H1 (cell line): ENCODE measurements around the gene MICA. TPM values are rescaled to one million over a fixed set of nuclear protein-coding genes. Genes with fewer than 3 reads are reported as not detected.

Experiments used
- CTCF ChIA-PET: fragments of 300-600 bp; sonication (Branson Sonifier 250); formaldehyde crosslinking; loops from one replicate; lab custom pipeline; 2021; ENCODE audit not compliant: partially characterized antibody; lab: Charles Lee
- POLR2A ChIA-PET: fragments of 300-600 bp; sonication (Branson Sonifier 250); formaldehyde crosslinking; loops from one replicate; lab custom pipeline; 2021; ENCODE audit warnings: inconsistent platforms; ENCODE audit not compliant: partially characterized antibody; lab: Charles Lee
- DNase-seq, 2 experiments: peaks; one replicate each; pipeline versions ENCODE4 v3.0.0 to v3.0.0-alpha.2; 2010 to 2022; ENCODE audit warnings: low spot score in 2 of 2, low read depth in 1 of 2, mixed read lengths in 1 of 2
- FAIRE-seq: peaks from 2 replicates; lab custom pipeline; 2011; peaks lifted over from hg19 to GRCh38; lab: Jason Lieb, UNC
- H2AFZ ChIP-seq: 2 replicates; pipeline ENCODE4 v1.8.1; 2012; ENCODE audit warnings: low read length, inconsistent platforms
- H2AK5ac ChIP-seq: 2 replicates; pipeline ENCODE4 v1.6.1; 2013; ENCODE audit warnings: low read depth, low read length
- H2BK120ac ChIP-seq: replicated peaks from 2 replicates; pipeline ENCODE3; 2013; ENCODE audit warnings: low read depth, low read length, inconsistent platforms
- H2BK12ac ChIP-seq: 2 replicates; pipeline ENCODE4 v1.6.1; 2013; ENCODE audit warnings: low read depth, low read length
- H2BK15ac ChIP-seq: 2 replicates; pipeline ENCODE4 v1.6.1; 2013; ENCODE audit warnings: low read length
- H2BK20ac ChIP-seq: 2 replicates; pipeline ENCODE4 v1.6.1; 2013; ENCODE audit warnings: low read length
- H2BK5ac ChIP-seq: 2 replicates; pipeline ENCODE4 v1.6.1; 2013; ENCODE audit warnings: low read depth, low read length
- H3K14ac ChIP-seq: 2 replicates; pipeline ENCODE4 v1.6.1; 2013; ENCODE audit warnings: inconsistent platforms; ENCODE audit not compliant: insufficient read length
- H3K18ac ChIP-seq: 2 replicates; pipeline ENCODE4 v1.6.1; 2013; ENCODE audit warnings: low read length; ENCODE audit errors: extremely low read depth
- H3K23ac ChIP-seq: 2 replicates; pipeline ENCODE4 v1.6.1; 2013; ENCODE audit warnings: inconsistent platforms; ENCODE audit not compliant: insufficient read length
- H3K23me2 ChIP-seq: 2 replicates; pipeline ENCODE4 v1.6.1; 2013; ENCODE audit warnings: low read depth, low read length
- H3K27ac ChIP-seq: 2 replicates; pipeline ENCODE4 v1.6.1; 2011; ENCODE audit warnings: low read depth, low read length, inconsistent platforms
- H3K27me3 ChIP-seq, 4 experiments: replicated peaks in 1 of 4; 1 replicate in 1 of 4; 2 replicates in 3 of 4; pipeline versions ENCODE4 v1.6.1 to v1.8.1; 2011 to 2013; ENCODE audit warnings: low read length in 3 of 4, mild to moderate bottlenecking in 3 of 4, inconsistent platforms in 2 of 4, mixed read lengths in 2 of 4, moderate library complexity in 1 of 4; ENCODE audit not compliant: control insufficient read depth in 3 of 4, insufficient read depth in 3 of 4; ENCODE audit errors: extremely low read depth in 1 of 4
- H3K36me3 ChIP-seq, 4 experiments: 2 replicates each; pipeline versions ENCODE4 v1.6.1 to v1.8.1; 2011 to 2013; ENCODE audit warnings: mild to moderate bottlenecking in 4 of 4, low read length in 3 of 4, moderate library complexity in 2 of 4, control low read depth in 1 of 4, inconsistent platforms in 1 of 4; ENCODE audit not compliant: insufficient read depth in 4 of 4, control insufficient read depth in 2 of 4
- H3K4ac ChIP-seq: replicated peaks from 2 replicates; pipeline ENCODE3; 2013; ENCODE audit warnings: low read length, low read depth, mixed read lengths, inconsistent platforms; ENCODE audit not compliant: insufficient read length
- H3K4me1 ChIP-seq, 4 experiments: replicated peaks in 1 of 4; 1 replicate in 1 of 4; 2 replicates in 3 of 4; pipeline versions ENCODE4 v1.6.1 to v1.8.1; 2011 to 2013; ENCODE audit warnings: low read length in 3 of 4, inconsistent platforms in 2 of 4, mixed read lengths in 1 of 4; ENCODE audit not compliant: insufficient read depth in 4 of 4, control insufficient read depth in 3 of 4
- H3K4me2 ChIP-seq, 2 experiments: 2 replicates each; pipeline versions ENCODE4 v1.6.1 to v1.8.1; 2011 to 2013; ENCODE audit warnings: low read depth in 2 of 2, low read length in 2 of 2, control low read depth in 1 of 2, inconsistent platforms in 1 of 2, mild to moderate bottlenecking in 1 of 2; ENCODE audit not compliant: insufficient read depth in 1 of 2
- H3K4me3 ChIP-seq, 4 experiments: fragments of 200-600, 300-600 bp in 1 of 4; sonication (generic), shearing (Covaris generic), sonication (Bioruptor Twin) in 1 of 4; 2 replicates each; pipeline versions ENCODE4 v1.5.1 to v1.8.1; 2011 to 2016; ENCODE audit warnings: low read length in 4 of 4, low read depth in 3 of 4, control low read depth in 2 of 4, inconsistent platforms in 2 of 4, mild to moderate bottlenecking in 2 of 4, mixed read lengths in 1 of 4, moderate library complexity in 1 of 4; ENCODE audit not compliant: insufficient read depth in 2 of 4; ENCODE audit errors: extremely low read depth in 1 of 4
- H3K56ac ChIP-seq: replicated peaks from 2 replicates; pipeline ENCODE3; 2013; ENCODE audit warnings: low read depth, mild to moderate bottlenecking, mixed read lengths, low read length, inconsistent platforms; ENCODE audit not compliant: insufficient read length
- H3K79me1 ChIP-seq: 2 replicates; pipeline ENCODE4 v1.6.1; 2013; ENCODE audit warnings: low read depth, low read length, control low read depth
- H3K79me2 ChIP-seq, 2 experiments: 2 replicates each; pipeline versions ENCODE4 v1.6.1 to v1.8.1; 2012 to 2013; ENCODE audit warnings: low read length in 2 of 2, mild to moderate bottlenecking in 2 of 2, inconsistent platforms in 1 of 2; ENCODE audit not compliant: insufficient read depth in 2 of 2, control insufficient read depth in 1 of 2
- H3K9ac ChIP-seq, 4 experiments: replicated peaks in 1 of 4; 1 replicate in 1 of 4; 2 replicates in 3 of 4; pipeline versions ENCODE4 v1.6.1 to v1.8.1; 2011 to 2013; ENCODE audit warnings: low read depth in 3 of 4, low read length in 3 of 4, control low read depth in 2 of 4, mild to moderate bottlenecking in 2 of 4, moderate library complexity in 2 of 4, inconsistent platforms in 1 of 4; ENCODE audit errors: extremely low read depth in 1 of 4
- H3K9me3 ChIP-seq, 2 experiments: 2 replicates each; pipeline versions ENCODE4 v1.6.1 to v1.8.1; 2012 to 2013; ENCODE audit warnings: mild to moderate bottlenecking in 2 of 2, moderate library complexity in 2 of 2, control low read depth in 1 of 2, inconsistent platforms in 1 of 2, low read depth in 1 of 2, low read length in 1 of 2, mixed read lengths in 1 of 2; ENCODE audit not compliant: insufficient read depth in 2 of 2
- H4K20me1 ChIP-seq, 2 experiments: replicated peaks in 1 of 2; 2 replicates each; pipeline versions ENCODE3 to v1.8.1; 2011 to 2013; ENCODE audit warnings: inconsistent platforms in 2 of 2, low read length in 2 of 2, mild to moderate bottlenecking in 1 of 2; ENCODE audit not compliant: insufficient read depth in 2 of 2, control insufficient read depth in 1 of 2
- H4K5ac ChIP-seq: 2 replicates; pipeline ENCODE4 v1.6.1; 2013; ENCODE audit warnings: low read length, low read depth, mixed read lengths, inconsistent platforms; ENCODE audit not compliant: insufficient read length
- H4K8ac ChIP-seq: 2 replicates; pipeline ENCODE4 v1.8.0; 2013; ENCODE audit warnings: mild to moderate bottlenecking, moderate library complexity, low read length, inconsistent platforms; ENCODE audit not compliant: insufficient read depth; ENCODE audit errors: extremely low read depth
- H4K91ac ChIP-seq: replicated peaks from 2 replicates; pipeline ENCODE3; 2013; ENCODE audit warnings: low read length, mixed read lengths, inconsistent platforms; ENCODE audit not compliant: insufficient read length
- ASH2L ChIP-seq: fragments of 200-600, 300-600 bp; sonication (generic); IDR thresholded peaks from one replicate; pipeline ENCODE4 v1.7.1; 2017; ENCODE audit warnings: low read length
- EZH2 ChIP-seq: fragments of 200-600 bp; sonication (generic); IDR thresholded peaks from 2 replicates; pipeline ENCODE4 v1.7.1; 2012; ENCODE audit warnings: low read depth, mild to moderate bottlenecking, moderate library complexity, low read length, inconsistent platforms; ENCODE audit not compliant: severe bottlenecking
- FOSL1 ChIP-seq: IDR thresholded peaks from 2 replicates; pipeline ENCODE4 v1.6.1; 2011; ENCODE audit warnings: mild to moderate bottlenecking, low read depth, low read length, moderate library complexity; ENCODE audit not compliant: insufficient read depth
- KDM4A ChIP-seq: IDR thresholded peaks from one replicate; pipeline ENCODE4 v1.7.1; 2012; ENCODE audit warnings: low read depth, mild to moderate bottlenecking, moderate library complexity, low read length, inconsistent platforms; ENCODE audit not compliant: severe bottlenecking
- NRF1 ChIP-seq: IDR thresholded peaks from 2 replicates; pipeline ENCODE4 v1.6.1; 2011; ENCODE audit warnings: mild to moderate bottlenecking, low read depth, low read length, improper control_type of control experiment
- SIN3A ChIP-seq, 2 experiments: IDR thresholded peaks in 1 of 2; conservative IDR thresholded peaks in 1 of 2; 2 replicates each; pipeline ENCODE4 v1.6.1; 2011 to 2012; ENCODE audit warnings: low read length in 2 of 2, improper control_type of control experiment in 1 of 2, low read depth in 1 of 2, mild to moderate bottlenecking in 1 of 2
- SUZ12 ChIP-seq: fragments of 200-600 bp; sonication (generic); IDR thresholded peaks from 2 replicates; pipeline ENCODE4 v1.6.1; 2012; ENCODE audit warnings: mild to moderate bottlenecking, inconsistent platforms, low read length, moderate library complexity, mixed read lengths
- WGBS, 2 experiments: shearing (Covaris generic) in 1 of 2; methylation state at CpG; one replicate each; pipeline versions ENCODE4 v1.1.6 to v1.1.7; 2013 to 2015; ENCODE audit warnings: low lambda C conversion rate in 2 of 2, mixed read lengths in 2 of 2, inconsistent platforms in 1 of 2, low coverage in 1 of 2, missing lambda C conversion rate in 1 of 2; ENCODE audit not compliant: insufficient replicate concordance in 2 of 2, insufficient coverage in 1 of 2, insufficient read length in 1 of 2; ENCODE audit errors: extremely low coverage in 1 of 2, missing lambda C conversion rate in 1 of 2; 5-methylcytosine and 5-hydroxymethylcytosine counted together
- polyA plus RNA-seq, 7 experiments: library from polyadenylated mRNA; depleted of rRNA in 3 of 7; stranded (reverse) in 5 of 7; unstranded in 2 of 7; fragments of >200 nt in 5 of 7; fragments of 200-250 nt in 2 of 7; gene quantifications; 1 replicate in 5 of 7; 2 replicates in 1 of 7; 4 replicates in 1 of 7; pipeline versions ENCODE4 v1.2.1 to v1.2.3, GENCODE V29; 2011 to 2013; ENCODE audit warnings: missing spikeins in 2 of 7, mixed read lengths in 2 of 7
- total RNA-seq: library from RNA; stranded (reverse); fragmentation: NEBNext Ultra II Directional; extraction: Animal tissue kit (Norgen Biotek cat#: 25700); gene quantifications from 2 replicates; pipeline ENCODE4 v1.2.1, GENCODE V29; 2021
- TF ChIP-seq, protein P1 (sequence below), 3 experiments: IDR thresholded peaks; 1 replicate in 2 of 3; 2 replicates in 1 of 3; pipeline versions ENCODE4 v1.5.1 to v1.6.1; 2011; ENCODE audit warnings: low read length in 3 of 3, mild to moderate bottlenecking in 3 of 3, inconsistent platforms in 2 of 3, low read depth in 1 of 3, moderate library complexity in 1 of 3; ENCODE audit not compliant: insufficient read depth in 1 of 3; ENCODE audit errors: control extremely low read depth in 1 of 3
- TF ChIP-seq, protein P2 (sequence below): IDR thresholded peaks from 2 replicates; pipeline ENCODE4 v1.6.1; 2012; ENCODE audit warnings: low read length, inconsistent platforms

The MICA gene
- total and polyA plus RNA-seq, 2 of the 8 experiments (the other 6 are each of a cell fraction or from before 2014, with no cell fraction given), result 12.5 to 16.3 TPM

DNA sequence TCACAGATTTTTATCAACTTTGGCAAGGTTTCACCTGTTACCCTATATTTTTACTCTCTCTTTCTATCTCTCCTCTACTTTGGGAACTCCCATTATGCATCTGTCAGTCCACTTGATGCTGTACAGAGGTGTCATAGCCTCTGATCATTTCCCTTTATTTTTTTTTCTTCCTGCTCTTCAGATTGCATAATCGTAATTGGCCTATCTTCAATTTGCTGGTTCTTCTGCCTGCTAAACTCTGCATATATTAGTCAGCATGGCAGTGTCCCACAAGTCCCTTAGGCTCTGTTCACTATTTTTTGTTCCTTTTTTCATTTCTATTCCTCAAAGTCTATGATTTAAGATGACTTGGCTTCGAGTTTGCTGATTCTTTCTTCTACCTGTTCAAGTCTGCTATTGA lies 49.9 kb downstream of the MICA start:
- CTCF ChIA-PET, result no interaction called here
- TF ChIP-seq EZH2, result no peak
- TF ChIP-seq SUZ12, result no peak
- TF ChIP-seq, protein P1, sequence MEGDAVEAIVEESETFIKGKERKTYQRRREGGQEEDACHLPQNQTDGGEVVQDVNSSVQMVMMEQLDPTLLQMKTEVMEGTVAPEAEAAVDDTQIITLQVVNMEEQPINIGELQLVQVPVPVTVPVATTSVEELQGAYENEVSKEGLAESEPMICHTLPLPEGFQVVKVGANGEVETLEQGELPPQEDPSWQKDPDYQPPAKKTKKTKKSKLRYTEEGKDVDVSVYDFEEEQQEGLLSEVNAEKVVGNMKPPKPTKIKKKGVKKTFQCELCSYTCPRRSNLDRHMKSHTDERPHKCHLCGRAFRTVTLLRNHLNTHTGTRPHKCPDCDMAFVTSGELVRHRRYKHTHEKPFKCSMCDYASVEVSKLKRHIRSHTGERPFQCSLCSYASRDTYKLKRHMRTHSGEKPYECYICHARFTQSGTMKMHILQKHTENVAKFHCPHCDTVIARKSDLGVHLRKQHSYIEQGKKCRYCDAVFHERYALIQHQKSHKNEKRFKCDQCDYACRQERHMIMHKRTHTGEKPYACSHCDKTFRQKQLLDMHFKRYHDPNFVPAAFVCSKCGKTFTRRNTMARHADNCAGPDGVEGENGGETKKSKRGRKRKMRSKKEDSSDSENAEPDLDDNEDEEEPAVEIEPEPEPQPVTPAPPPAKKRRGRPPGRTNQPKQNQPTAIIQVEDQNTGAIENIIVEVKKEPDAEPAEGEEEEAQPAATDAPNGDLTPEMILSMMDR (IDR thresholded peaks at IDR 0.05; ENCODE audit: control extremely low read depth in 1 of 3, insufficient read depth in 1 of 3, low read depth in 1 of 3, low read length in 3 of 3), result no peak
- no peak for TF ChIP-seq KDM4A
- TF ChIP-seq SIN3A (conservative IDR thresholded peaks at IDR 0.05 in 1 of 2, IDR thresholded peaks at IDR 0.05 in 1 of 2; ENCODE audit: low read depth in 1 of 2, low read length in 2 of 2), result no peak
- TF ChIP-seq ASH2L, result no peak
- TF ChIP-seq, protein P2, sequence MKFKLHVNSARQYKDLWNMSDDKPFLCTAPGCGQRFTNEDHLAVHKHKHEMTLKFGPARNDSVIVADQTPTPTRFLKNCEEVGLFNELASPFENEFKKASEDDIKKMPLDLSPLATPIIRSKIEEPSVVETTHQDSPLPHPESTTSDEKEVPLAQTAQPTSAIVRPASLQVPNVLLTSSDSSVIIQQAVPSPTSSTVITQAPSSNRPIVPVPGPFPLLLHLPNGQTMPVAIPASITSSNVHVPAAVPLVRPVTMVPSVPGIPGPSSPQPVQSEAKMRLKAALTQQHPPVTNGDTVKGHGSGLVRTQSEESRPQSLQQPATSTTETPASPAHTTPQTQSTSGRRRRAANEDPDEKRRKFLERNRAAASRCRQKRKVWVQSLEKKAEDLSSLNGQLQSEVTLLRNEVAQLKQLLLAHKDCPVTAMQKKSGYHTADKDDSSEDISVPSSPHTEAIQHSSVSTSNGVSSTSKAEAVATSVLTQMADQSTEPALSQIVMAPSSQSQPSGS, result no peak
- TF ChIP-seq FOSL1, result no peak
- no peak for TF ChIP-seq NRF1

More for the DNA sequence above, 49.9 kb downstream of the MICA start:
- no peak overlapping the region for H3K14ac ChIP-seq
- no peak overlapping the region for H3K27ac ChIP-seq
- no peak overlapping the region for H2AK5ac ChIP-seq
- no peaks in the 10 kb centered on the region for H3K23me2 ChIP-seq
- no peak for DNase-seq
- no peak overlapping the region for H2BK15ac ChIP-seq
- H2BK20ac ChIP-seq, result no peak overlapping the region
- H2BK5ac ChIP-seq, result no peak overlapping the region
- no peak overlapping the region for H3K18ac ChIP-seq
- no peaks in the 10 kb centered on the region for H3K9me3 ChIP-seq
- no peak overlapping the region for H2AFZ ChIP-seq
- H3K27me3 ChIP-seq, result no peaks in the 10 kb centered on the region
- FAIRE-seq, result no peak
- H4K91ac ChIP-seq, result no peak overlapping the region
- no peaks in the 10 kb centered on the region for H3K79me1 ChIP-seq
- no peaks in the 10 kb centered on the region for H4K20me1 ChIP-seq
- H3K36me3 ChIP-seq, result no peaks in the 10 kb centered on the region
- no peak overlapping the region for H3K4ac ChIP-seq
- no peak overlapping the region for H2BK120ac ChIP-seq
- H2BK12ac ChIP-seq, result no peak overlapping the region
- no peak overlapping the region for H4K8ac ChIP-seq
- peaks cover 0 to 3% (median 0%) of the 10 kb centered on the region in 4 experiments; a peak in 1 of 7 replicates for H3K4me1 ChIP-seq
- H3K56ac ChIP-seq, result no peak overlapping the region
- WGBS, 2 experiments, result 79% methylated on average over 2 of the region's 2 CpGs; no CpG with 5 or more reads in 1 of the 2 experiments
- no peak overlapping the region for H3K4me3 ChIP-seq
- H3K9ac ChIP-seq, result no peak overlapping the region
- no peak overlapping the region for H3K4me2 ChIP-seq
- no peaks in the 10 kb centered on the region for H3K79me2 ChIP-seq
- no peak overlapping the region for H3K23ac ChIP-seq
- no peak overlapping the region for H4K5ac ChIP-seq
- POLR2A ChIA-PET, result interaction anchor here (1.8 kb wide), 1 partner anchor 9 kb away, joined by 11 read pairs; no protein-coding TSS in a partner anchor
